Measurements from ENCODE around the gene GON4L.
"Not testable (repeated sequence)": the region's sequence is repeated elsewhere in the genome, so short reads cannot be mapped to it uniquely, and the experiment has no call there.

GON4L gene, protein sequence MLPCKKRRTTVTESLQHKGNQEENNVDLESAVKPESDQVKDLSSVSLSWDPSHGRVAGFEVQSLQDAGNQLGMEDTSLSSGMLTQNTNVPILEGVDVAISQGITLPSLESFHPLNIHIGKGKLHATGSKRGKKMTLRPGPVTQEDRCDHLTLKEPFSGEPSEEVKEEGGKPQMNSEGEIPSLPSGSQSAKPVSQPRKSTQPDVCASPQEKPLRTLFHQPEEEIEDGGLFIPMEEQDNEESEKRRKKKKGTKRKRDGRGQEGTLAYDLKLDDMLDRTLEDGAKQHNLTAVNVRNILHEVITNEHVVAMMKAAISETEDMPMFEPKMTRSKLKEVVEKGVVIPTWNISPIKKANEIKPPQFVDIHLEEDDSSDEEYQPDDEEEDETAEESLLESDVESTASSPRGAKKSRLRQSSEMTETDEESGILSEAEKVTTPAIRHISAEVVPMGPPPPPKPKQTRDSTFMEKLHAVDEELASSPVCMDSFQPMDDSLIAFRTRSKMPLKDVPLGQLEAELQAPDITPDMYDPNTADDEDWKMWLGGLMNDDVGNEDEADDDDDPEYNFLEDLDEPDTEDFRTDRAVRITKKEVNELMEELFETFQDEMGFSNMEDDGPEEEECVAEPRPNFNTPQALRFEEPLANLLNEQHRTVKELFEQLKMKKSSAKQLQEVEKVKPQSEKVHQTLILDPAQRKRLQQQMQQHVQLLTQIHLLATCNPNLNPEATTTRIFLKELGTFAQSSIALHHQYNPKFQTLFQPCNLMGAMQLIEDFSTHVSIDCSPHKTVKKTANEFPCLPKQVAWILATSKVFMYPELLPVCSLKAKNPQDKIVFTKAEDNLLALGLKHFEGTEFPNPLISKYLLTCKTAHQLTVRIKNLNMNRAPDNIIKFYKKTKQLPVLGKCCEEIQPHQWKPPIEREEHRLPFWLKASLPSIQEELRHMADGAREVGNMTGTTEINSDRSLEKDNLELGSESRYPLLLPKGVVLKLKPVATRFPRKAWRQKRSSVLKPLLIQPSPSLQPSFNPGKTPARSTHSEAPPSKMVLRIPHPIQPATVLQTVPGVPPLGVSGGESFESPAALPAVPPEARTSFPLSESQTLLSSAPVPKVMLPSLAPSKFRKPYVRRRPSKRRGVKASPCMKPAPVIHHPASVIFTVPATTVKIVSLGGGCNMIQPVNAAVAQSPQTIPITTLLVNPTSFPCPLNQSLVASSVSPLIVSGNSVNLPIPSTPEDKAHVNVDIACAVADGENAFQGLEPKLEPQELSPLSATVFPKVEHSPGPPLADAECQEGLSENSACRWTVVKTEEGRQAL (N-terminal part only)

DNA sequence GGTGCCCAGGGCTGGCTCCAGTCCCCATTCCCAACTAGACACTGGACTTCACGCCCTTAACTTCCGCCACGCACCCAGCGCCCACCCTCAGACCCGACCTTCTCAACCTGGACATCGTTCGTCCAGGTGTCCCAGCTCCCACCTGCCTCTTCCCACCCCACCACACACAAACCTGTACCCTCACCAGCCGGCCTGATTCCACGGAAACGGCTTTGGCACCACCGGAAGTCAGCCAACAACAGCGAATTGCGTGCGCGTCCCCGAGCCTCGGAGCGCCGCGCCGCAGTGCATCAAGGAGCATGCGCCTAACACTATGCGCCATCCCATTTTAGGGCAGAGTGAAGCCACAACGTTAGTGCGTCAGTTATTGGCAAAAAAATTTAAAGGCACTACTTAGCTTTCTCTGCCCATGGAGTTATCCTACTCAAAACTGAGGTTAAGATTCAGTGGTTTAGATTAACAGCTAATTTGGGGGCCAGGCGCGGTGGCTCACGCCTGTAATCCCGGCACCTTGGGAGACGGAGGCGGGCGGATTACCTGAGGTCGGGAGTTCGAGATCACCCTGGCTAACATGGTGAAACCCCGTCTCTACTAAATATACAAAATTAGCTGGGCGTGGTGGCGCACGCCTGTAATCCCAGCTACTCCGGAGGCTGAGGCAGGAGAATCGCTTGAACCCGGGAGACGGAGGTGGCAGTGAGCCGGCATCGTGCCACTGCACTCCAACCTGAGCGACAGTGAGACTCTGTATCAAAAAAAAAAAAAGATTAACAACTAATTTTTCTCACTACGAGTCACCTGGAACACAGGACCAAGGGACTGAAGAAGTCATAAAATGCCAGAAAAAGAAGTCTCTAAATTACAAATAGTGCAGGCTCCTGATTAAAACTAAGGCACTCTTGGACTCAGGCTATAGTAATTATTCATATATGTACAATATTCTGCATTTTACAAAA, at the start of gene GON4L:
Gene GON4L, minus strand, starts transcription at position 240 of the 956 bp plus-strand sequence. CDS start 3,434 bp downstream, outside the sequence.
- DNase-seq (ENCODE audit: low read depth in 2 of 2), result peak; percentile 82

DNA sequence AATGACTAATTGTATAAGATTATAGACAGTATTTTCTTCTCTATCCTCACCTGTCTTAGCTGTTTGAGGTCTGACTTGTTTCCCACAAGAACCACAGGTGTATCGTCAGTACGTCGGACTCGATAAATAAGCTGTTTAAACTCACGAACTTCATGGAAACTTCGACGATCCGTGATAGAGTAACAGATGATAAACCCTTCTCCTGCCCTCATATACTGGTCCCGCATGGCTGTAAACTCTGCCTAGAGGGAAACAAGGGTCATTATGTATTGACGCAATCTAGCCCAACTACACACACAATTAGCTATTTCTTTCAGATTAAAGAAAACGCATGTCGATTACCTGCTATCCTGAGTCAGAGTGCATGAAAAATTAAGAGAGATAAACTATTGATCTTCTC, 47.2 kb upstream of the GON4L start:
- no peak for DNase-seq (ENCODE audit: low read depth in 2 of 2)

DNA sequence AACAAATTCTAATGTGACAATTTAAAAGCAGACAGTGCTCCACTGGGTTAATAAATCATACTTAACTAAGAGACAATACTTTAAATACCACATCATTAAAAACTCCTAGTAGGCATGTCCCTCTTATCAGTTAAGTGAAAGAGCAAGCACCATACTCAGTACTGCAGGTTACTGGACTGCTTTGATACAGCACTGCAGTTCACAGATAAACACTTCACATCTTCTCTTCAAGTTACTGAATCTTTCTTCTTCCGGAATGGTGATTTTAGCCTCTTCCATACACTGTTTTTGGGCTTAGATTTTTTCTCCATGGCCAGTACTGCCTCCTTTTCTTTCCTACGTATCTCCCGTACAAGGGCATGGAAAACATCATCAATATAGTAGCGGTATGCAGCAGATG, 43.1 kb upstream of the GON4L start:
- DNase-seq (ENCODE audit: low read depth in 2 of 2), result no peak

DNA sequence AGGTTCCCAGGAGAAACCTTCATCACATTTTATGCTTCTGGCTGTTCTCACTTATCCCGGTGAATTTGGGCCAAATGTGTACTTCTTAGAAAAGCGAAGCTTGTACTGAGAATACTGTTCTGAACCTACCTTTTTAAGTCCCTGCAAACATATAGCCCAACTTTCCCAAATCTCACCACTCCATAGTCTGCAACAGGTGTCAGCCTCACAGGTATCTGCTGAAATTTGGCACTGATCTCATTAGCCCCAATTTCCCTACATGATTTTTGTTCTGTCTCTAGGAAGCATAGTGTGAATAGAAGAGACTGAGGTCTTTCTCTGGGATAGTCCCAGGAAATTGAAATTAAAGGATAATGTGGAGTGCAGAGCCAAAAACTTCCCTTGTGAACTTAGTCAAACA, 42.7 kb upstream of the GON4L start:
- DNase-seq (ENCODE audit: low read depth in 2 of 2), result no peak

DNA sequence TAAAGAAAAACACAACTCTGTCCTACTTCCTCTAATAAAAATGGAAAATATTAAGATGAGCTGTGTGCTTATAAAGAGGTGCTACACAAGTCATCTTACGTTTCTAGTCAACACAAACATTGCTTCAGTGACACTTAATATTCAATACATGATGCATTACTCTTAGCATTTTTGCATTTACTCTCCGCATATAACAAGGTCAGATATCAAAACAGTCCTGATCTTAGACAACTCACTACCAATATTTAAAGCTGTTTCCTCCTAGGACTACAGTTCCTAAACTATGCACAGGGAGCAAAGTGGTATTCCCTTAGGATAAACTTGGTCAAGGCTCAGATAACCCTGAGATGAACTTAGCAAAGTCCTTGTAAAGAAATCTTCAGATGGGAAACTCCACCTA, 41.9 kb upstream of the GON4L start:
- DNase-seq (ENCODE audit: low read depth in 2 of 2), result no peak

GRCh38 chr1:155897746-155898145, 40.7 kb upstream of the GON4L start:
- no peak for DNase-seq (ENCODE audit: low read depth in 2 of 2)

GRCh38 chr1:155896476-155896875, 39.5 kb upstream of the GON4L start:
- DNase-seq (ENCODE audit: low read depth in 2 of 2), result not testable (repeated sequence)

- DNase-seq (ENCODE audit: low read depth in 2 of 2), result not testable (repeated sequence)
Measured at GRCh38 chr1:155895617-155896016, 38.6 kb upstream of the GON4L start.

GRCh38 chr1:155893389-155894142, 36.6 kb upstream of the GON4L start:
- peak in 1 of 2 donors; percentile 12 for DNase-seq (ENCODE audit: low read depth in 2 of 2)

DNA sequence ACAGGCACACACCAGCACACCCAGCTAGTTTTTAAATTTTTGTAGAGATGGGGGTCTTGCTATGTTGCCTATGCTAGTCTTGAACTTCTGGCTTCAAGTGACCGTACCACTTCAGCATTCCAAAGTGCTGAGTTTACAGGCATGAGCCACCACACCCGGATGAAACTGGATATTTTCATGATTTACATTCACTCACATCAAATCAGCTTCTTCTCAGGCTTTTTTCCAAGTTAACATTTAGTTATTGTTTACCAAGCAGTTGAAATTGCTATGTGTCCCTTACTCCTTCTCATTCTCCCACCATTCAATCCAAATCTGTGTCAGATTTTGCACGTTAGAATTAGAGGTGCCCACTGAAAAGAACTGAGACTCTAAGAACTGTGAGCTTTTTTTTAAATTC, 35.8 kb upstream of the GON4L start:
- DNase-seq (ENCODE audit: low read depth in 2 of 2), result no peak

DNA sequence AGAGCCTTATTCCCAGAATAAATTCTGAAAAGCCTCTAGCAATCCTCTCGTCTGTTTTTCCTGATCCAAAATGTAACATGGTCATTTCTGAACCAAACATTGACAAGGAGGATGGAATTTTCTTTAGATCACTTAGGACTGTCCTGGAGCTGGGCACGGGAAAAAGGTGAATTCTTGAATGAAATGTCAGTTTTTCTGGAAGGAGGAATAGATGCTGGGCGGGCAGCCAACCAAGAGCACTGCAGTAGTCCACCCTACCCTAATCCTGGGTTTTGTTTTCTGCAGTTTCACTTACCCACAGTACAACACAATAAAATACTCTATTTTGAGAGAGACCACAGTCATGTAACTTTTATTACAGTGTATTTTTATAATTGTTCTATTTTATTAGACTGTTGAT, 33.2 kb upstream of the GON4L start:
- no peak for DNase-seq (ENCODE audit: low read depth in 2 of 2)

DNA sequence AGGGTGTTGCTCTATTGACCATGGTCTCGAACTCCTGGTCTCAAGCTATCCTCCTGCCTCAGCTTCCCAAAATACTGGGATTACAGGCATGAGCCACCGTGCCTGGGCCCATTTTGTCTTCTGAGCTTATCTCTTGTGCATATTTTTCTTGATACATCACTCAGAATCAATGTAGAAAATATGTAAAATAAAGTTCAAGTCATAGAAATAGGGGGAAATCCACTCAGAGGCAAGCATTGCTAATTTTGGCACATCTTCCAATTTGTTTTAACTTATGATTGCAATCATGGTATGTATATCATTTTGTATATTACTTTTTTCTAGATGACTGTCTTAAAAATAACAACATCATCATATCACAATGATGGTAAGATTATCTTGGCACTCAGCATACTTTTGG, 32.6 kb upstream of the GON4L start:
- DNase-seq (ENCODE audit: low read depth in 2 of 2), result no peak

- no peak for DNase-seq (ENCODE audit: low read depth in 2 of 2)
Measured at GRCh38 chr1:155888481-155888880, 31.5 kb upstream of the GON4L start.

- no peak for DNase-seq (ENCODE audit: low read depth in 2 of 2)
Measured at GRCh38 chr1:155884982-155885381, 28.0 kb upstream of the GON4L start.

DNA sequence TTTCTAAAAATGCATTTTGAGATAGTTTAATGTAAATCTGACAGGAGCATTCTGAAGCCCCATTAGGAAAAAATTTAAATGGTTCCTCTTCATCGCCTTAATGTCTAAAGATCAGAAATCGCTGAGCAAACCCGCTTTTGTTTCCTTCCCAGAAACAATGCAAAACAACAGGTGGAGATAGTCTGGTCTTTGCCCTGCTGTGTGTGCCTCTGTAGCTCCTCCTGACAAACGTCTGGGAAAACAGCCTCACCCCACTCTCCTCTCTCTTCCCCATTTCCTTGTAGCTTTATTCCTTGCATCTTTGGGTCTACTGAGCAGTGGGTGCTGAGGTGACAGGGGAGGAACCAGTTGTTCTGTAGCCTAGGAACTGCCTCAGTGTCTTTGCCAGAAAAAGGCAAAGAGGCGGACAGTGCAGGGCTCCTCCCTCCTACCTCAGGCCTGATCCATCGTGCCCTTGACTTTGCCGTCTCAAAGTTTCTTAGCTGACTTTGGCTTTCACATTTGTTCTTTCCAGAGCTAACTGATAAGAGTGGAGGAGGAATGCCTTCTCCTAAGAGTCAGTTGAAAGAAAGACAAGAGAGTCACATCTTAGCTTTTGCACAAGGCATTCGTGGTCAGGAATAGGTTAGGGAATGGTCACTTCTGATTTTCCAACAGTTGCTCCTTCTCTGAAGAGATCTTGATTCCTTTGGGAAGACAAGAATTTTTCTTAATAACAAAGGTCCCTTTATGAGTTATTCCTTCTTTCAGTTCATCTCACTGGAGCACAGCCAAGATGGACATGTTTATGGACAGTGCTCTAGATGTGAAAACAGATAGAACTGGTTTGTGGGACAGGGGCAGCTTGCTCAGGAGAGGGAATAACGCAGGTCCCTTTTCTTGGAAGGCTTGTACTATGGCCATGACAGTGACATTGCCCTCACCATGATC, 27.3 kb upstream of the GON4L start:
- no peak for DNase-seq (ENCODE audit: low read depth in 2 of 2)

GRCh38 chr1:155882766-155883165, 25.8 kb upstream of the GON4L start:
- DNase-seq (ENCODE audit: low read depth in 2 of 2), result no peak

- DNase-seq (ENCODE audit: low read depth in 2 of 2), result no peak
Measured at GRCh38 chr1:155882235-155882634, 25.2 kb upstream of the GON4L start.

GRCh38 chr1:155880950-155881349, 23.9 kb upstream of the GON4L start:
- DNase-seq (ENCODE audit: low read depth in 2 of 2), result no peak

- DNase-seq (ENCODE audit: low read depth in 2 of 2), result no peak
Measured at GRCh38 chr1:155880251-155880650, 23.2 kb upstream of the GON4L start.

Data from stimulated activated CD8-positive, alpha-beta memory T cell treated with anti-CD3 and anti-CD28 coated beads, Interleukin-7, amount 100 ng/mL, for 4 hours (primary cell).